HepG2 (cell line): ENCODE measurements around the gene AUTS2. TPM values are rescaled to one million over a fixed set of nuclear protein-coding genes. Genes with fewer than 3 reads are reported as not detected.

ENCODE experiments used
- ATAC-seq: fragments of 200-7000 bp; cut with Tn5 transposase; 3 replicates; pipeline ENCODE4 v1.9.1; 2020; ENCODE audit warnings: mild to moderate bottlenecking, moderate library complexity
- BruUV-seq: library from RNA; stranded (reverse); fragments of 400-500 nt; replicated peaks from 2 replicates; lab custom pipeline; 2021; lab: Mats Ljungman, UMichigan
- CTCF ChIA-PET: fragments of 300-600 bp; formaldehyde crosslinking; extraction: SDS; loops from one replicate; lab custom pipeline; 2021; ENCODE audit warnings: low total read pairs, inconsistent platforms, low intra/inter-chr PET ratio; lab: Yijun Ruan, JAX
- POLR2A ChIA-PET: fragments of 350-600 bp; sonication (Branson Sonifier 250); formaldehyde crosslinking; loops from one replicate; lab custom pipeline; 2020; ENCODE audit warnings: antibody characterized with exemption, inconsistent platforms; lab: Yijun Ruan, JAX
- DNase-seq: peaks from one replicate; pipeline ENCODE4 v3.0.0-alpha.2; 2015; ENCODE audit warnings: low spot score
- FAIRE-seq: peaks from 3 replicates; lab custom pipeline; 2011; peaks lifted over from hg19 to GRCh38; lab: Jason Lieb, UNC
- H2AFZ ChIP-seq: one replicate; pipeline ENCODE4 v1.6.1; 2011; ENCODE audit warnings: low read length, inconsistent platforms
- H3K27ac ChIP-seq: fragments of 300-600 bp; 3 replicates; pipeline ENCODE4 v1.8.0; 2011; ENCODE audit warnings: mixed run types, mild to moderate bottlenecking, mixed read lengths, low read length, inconsistent platforms; ENCODE audit not compliant: insufficient read depth; ENCODE audit errors: extremely low read length
- H3K27me3 ChIP-seq, 2 experiments: fragments of 200-600 bp in 1 of 2; 2 replicates in 1 of 2; 3 replicates in 1 of 2; pipeline versions ENCODE4 v1.6.0 to v1.8.0; 2011; ENCODE audit warnings: low read length in 2 of 2, mild to moderate bottlenecking in 2 of 2, moderate library complexity in 2 of 2, inconsistent platforms in 1 of 2; ENCODE audit not compliant: insufficient read depth in 2 of 2, control insufficient read depth in 1 of 2
- H3K36me3 ChIP-seq, 2 experiments: fragments of 200-600 bp in 1 of 2; replicated peaks in 1 of 2; 2 replicates in 1 of 2; 3 replicates in 1 of 2; pipeline versions ENCODE4 v1.5.1 to v1.8.0; 2011; ENCODE audit warnings: low read length in 2 of 2, inconsistent platforms in 1 of 2; ENCODE audit not compliant: insufficient read depth in 2 of 2, control insufficient read depth in 1 of 2
- H3K4me1 ChIP-seq: 2 replicates; pipeline ENCODE4 v1.5.1; 2012; ENCODE audit warnings: low read length, inconsistent platforms; ENCODE audit not compliant: insufficient read depth
- H3K4me2 ChIP-seq: 2 replicates; pipeline ENCODE4 v1.6.0; 2011; ENCODE audit warnings: low read depth, low read length, inconsistent platforms
- H3K4me3 ChIP-seq, 3 experiments: fragments of 200-600 bp in 1 of 3; sonication (generic), shearing (Covaris generic) in 1 of 3; replicated peaks in 1 of 3; 2 replicates each; pipeline ENCODE4 v1.5.1; 2011 to 2016; ENCODE audit warnings: low read length in 3 of 3, inconsistent platforms in 2 of 3, low read depth in 2 of 3, mild to moderate bottlenecking in 2 of 3, control low read depth in 1 of 3, mixed read lengths in 1 of 3; ENCODE audit not compliant: insufficient read depth in 1 of 3
- H3K79me2 ChIP-seq: one replicate; pipeline ENCODE4 v1.6.1; 2011; ENCODE audit warnings: low read length, inconsistent platforms; ENCODE audit not compliant: insufficient read depth
- H3K9ac ChIP-seq: 2 replicates; pipeline ENCODE4 v1.6.0; 2011; ENCODE audit warnings: mild to moderate bottlenecking, low read depth, low read length, inconsistent platforms; ENCODE audit not compliant: insufficient read depth
- H3K9me3 ChIP-seq: 2 replicates; pipeline ENCODE4 v1.5.1; 2012; ENCODE audit warnings: mild to moderate bottlenecking, low read length
- H4K20me1 ChIP-seq: 2 replicates; pipeline ENCODE4 v1.6.0; 2011; ENCODE audit warnings: inconsistent platforms, mild to moderate bottlenecking, low read length, moderate library complexity; ENCODE audit not compliant: insufficient read depth
- ARNT ChIP-seq: fragments of 450-650 bp; IDR thresholded peaks from 2 replicates; pipeline ENCODE4 v1.6.1; 2017
- HNRNPLL ChIP-seq: fragments of 200-400 bp; formaldehyde crosslinking; IDR thresholded peaks from 2 replicates; pipeline ENCODE4 v1.6.1; 2017; ENCODE audit warnings: mild to moderate bottlenecking, low read depth, low read length; ENCODE audit not compliant: poor library complexity, severe bottlenecking
- KAT7 ChIP-seq: IDR thresholded peaks from 2 replicates; pipeline ENCODE4 v1.6.1; 2018; ENCODE audit warnings: borderline replicate concordance, missing compliant biosample characterization
- SIX1 ChIP-seq: sonication (generic); formaldehyde crosslinking; IDR thresholded peaks from 2 replicates; pipeline ENCODE4 v1.4.0; 2020; ENCODE audit warnings: missing genetic modification reagents, borderline replicate concordance
- SPEN ChIP-seq: sonication (generic); formaldehyde crosslinking; IDR thresholded peaks from 2 replicates; pipeline ENCODE4 v1.5.1; 2020; ENCODE audit warnings: low read depth, mild to moderate bottlenecking, missing genetic modification reagents
- WGBS: methylation state at CpG from one replicate; pipeline ENCODE4 v1.1.6; 2017; ENCODE audit warnings: low lambda C conversion rate; 5-methylcytosine and 5-hydroxymethylcytosine counted together
- in situ Hi-C: cut with HindIII; loops from 2 replicates; pipeline ENCODE4 v1.10.0; 2017; ENCODE audit warnings: low pct_unique_long_range_greater_than_20kb; ENCODE audit not compliant: extremely low pct_ligation_motif_present
- intact Hi-C: fragments of 100-400 bp; cut with micrococcal nuclease; formaldehyde crosslinking; loops from one replicate; pipeline ENCODE4 v1.10.0; 2022; ENCODE audit not compliant: unreplicated experiment
- polyA plus RNA-seq, 8 experiments: library from polyadenylated mRNA; depleted of rRNA in 3 of 8; stranded (reverse) in 7 of 8; unstranded in 1 of 8; fragments of >200 nt; fragmentation: Illumina TruSeq in 4 of 8; extraction: Trizol in 4 of 8; gene quantifications; 2 replicates each; pipeline versions ENCODE4 v1.2.1 to v1.2.3, GENCODE V29; 2011 to 2016; ENCODE audit warnings: low read depth in 4 of 8, missing spikeins in 1 of 8, mixed read lengths in 1 of 8; ENCODE audit not compliant: insufficient read depth in 1 of 8
- total RNA-seq, 5 experiments: library from RNA; depleted of rRNA; stranded (reverse); fragments of >200 nt; fragmentation: Illumina TruSeq; extraction: Trizol; gene quantifications; 2 replicates each; pipeline ENCODE4 v1.2.3, GENCODE V29; 2016; ENCODE audit warnings: low read depth in 1 of 5
- TF ChIP-seq, protein P1 (sequence below): sonication (generic); formaldehyde crosslinking; IDR thresholded peaks from 2 replicates; pipeline ENCODE4 v1.4.0; 2020; ENCODE audit warnings: missing genetic modification reagents, low read depth, mild to moderate bottlenecking, borderline replicate concordance

AUTS2 gene
- total and polyA plus RNA-seq, 2 of the 13 experiments (the other 11 are each of a cell fraction or from before 2014, with no cell fraction given), result 0.38 TPM; not detected in 1

DNA sequence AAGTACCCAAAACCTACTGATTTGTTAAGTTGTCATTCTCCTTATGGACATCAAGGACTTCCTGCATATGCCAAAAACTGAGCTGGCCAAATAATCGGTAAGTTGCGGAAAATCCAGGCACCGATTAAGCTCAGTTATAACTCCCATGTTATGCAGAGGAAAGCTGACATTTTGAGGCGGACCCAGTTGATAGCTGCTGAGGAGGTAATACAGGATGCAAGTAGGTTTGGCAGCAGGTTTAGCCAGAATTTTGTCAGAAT, 808.6 kb downstream of the AUTS2 start:
- Histone ChIP-seq H3K4me3 (no peak overlapping the region), H2AFZ (no peak overlapping the region), H3K9ac (no peak overlapping the region), H4K20me1 (no peaks in the 10 kb centered on the region), H3K4me1 (no peaks in the 10 kb centered on the region), H3K9me3 (no peaks in the 10 kb centered on the region), H3K36me3 (no peaks in the 10 kb centered on the region), H3K79me2 (no peaks in the 10 kb centered on the region), H3K27me3 (no peaks in the 10 kb centered on the region), H3K27ac (no peak overlapping the region), H3K4me2 (no peak overlapping the region)
- intact Hi-C loops (no loop called here), in situ Hi-C loops (no loop called here)
- TF ChIP-seq KAT7 (no peak), SIX1 (CRISPR knock-in tag) (no peak)
- FAIRE-seq (no peak), DNase-seq (no peak), ATAC-seq (no peak)
- POLR2A ChIA-PET, result no interaction called here
- BruUV-seq, result no TSS peak
- CTCF ChIA-PET, result no interaction called here
- WGBS, result 67% methylated on average over 4 of the region's 4 CpGs

DNA sequence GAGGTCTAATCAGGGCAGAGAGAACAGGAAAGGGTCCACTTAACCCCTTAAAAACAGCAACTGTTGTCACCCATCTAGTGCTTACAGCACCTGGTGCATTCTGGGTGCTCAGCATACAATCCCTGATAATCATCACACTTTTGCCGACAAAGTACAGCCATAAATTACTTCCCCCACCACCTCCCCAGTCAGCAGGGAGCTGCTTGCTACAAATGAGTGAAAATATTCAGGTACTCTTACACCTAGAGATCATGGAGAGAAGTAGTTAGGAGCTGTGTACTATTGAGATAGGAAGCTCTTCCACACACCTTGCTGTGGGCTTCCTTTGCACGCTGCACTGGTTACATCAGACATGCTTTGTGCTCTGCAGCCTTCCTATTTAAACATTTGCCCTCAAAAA, 810.2 kb downstream of the AUTS2 start:
- no peak for TF ChIP-seq HNRNPLL
- TF ChIP-seq, protein P1, sequence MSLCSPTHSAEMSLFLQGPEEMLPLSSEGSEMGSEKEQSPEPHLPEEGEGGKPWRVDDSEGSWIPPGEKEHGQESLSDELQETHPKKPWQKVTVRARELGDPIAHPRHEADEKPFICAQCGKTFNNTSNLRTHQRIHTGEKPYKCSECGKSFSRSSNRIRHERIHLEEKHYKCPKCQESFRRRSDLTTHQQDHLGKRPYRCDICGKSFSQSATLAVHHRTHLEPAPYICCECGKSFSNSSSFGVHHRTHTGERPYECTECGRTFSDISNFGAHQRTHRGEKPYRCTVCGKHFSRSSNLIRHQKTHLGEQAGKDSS (CRISPR knock-in tag), result no peak
- TF ChIP-seq SPEN (CRISPR knock-in tag), result no peak
- no peak for TF ChIP-seq ARNT
- no peaks in the 10 kb centered on the region for H3K79me2 ChIP-seq
- H3K9ac ChIP-seq, result no peak overlapping the region
- H3K4me1 ChIP-seq, result no peaks in the 10 kb centered on the region
- no peak overlapping the region for H3K4me2 ChIP-seq
- H2AFZ ChIP-seq, result no peak overlapping the region
- no peaks in the 10 kb centered on the region for H4K20me1 ChIP-seq
- ATAC-seq, result no peak
- no peak for FAIRE-seq
- H3K4me3 ChIP-seq, result no peak overlapping the region
- intact Hi-C loops (no loop called here), in situ Hi-C loops (no loop called here)
- H3K27ac ChIP-seq, result no peak overlapping the region
- no peak for DNase-seq
- no TSS peak for BruUV-seq
- no peaks in the 10 kb centered on the region for H3K9me3 ChIP-seq
- H3K27me3 ChIP-seq, result no peaks in the 10 kb centered on the region
- WGBS, result 29% methylated on average over 2 of the region's 2 CpGs
- POLR2A ChIA-PET, result no interaction called here
- no peaks in the 10 kb centered on the region for H3K36me3 ChIP-seq
- CTCF ChIA-PET, result no interaction called here
